ENCODE results near the gene DSCAM. TPM values are rescaled to one million over a fixed set of nuclear protein-coding genes. Genes with fewer than 3 reads are reported as not detected.

DSCAM gene
- total RNA-seq, 1 donor from 2014 or later = 4.4 TPM

GRCh38 chr21:40846103-40846502 is 855 bp downstream of the DSCAM start:
- Mint-ChIP-seq H3K4me1 (ENCODE audit: low read depth, unreplicated experiment) (peaks cover 17% of the 10 kb centered on the region), H3K27ac (ENCODE audit: unreplicated experiment) (no peak overlapping the region), H3K4me3 (ENCODE audit: unreplicated experiment) (peak overlapping the region; percentile 57), H3K36me3 (ENCODE audit: unreplicated experiment) (peaks cover 10% of the 10 kb centered on the region), H3K9me3 (ENCODE audit: unreplicated experiment) (peaks cover 17% of the 10 kb centered on the region), H3K27me3 (ENCODE audit: unreplicated experiment) (peaks cover 8% of the 10 kb centered on the region)
- no peak for TF ChIP-seq CTCF (IDR thresholded peaks at IDR 0.05; ENCODE audit: partially characterized antibody, unreplicated experiment)
- DNase-seq = no peak

- Mint-ChIP-seq H3K27ac (ENCODE audit: unreplicated experiment) (no peak overlapping the region), H3K4me1 (ENCODE audit: low read depth, unreplicated experiment) (peaks cover 18% of the 10 kb centered on the region), H3K36me3 (ENCODE audit: unreplicated experiment) (peaks cover 10% of the 10 kb centered on the region), H3K9me3 (ENCODE audit: unreplicated experiment) (peaks cover 17% of the 10 kb centered on the region), H3K4me3 (ENCODE audit: unreplicated experiment) (peak overlapping the region; percentile 57), H3K27me3 (ENCODE audit: unreplicated experiment) (peaks cover 9% of the 10 kb centered on the region)
- no peak for DNase-seq
- no peak for TF ChIP-seq CTCF (IDR thresholded peaks at IDR 0.05; ENCODE audit: partially characterized antibody, unreplicated experiment)
These were observed 1.4 kb downstream of the DSCAM start for GRCh38 chr21:40845441-40845995.

GRCh38 chr21:40844935-40845334 is 2.0 kb downstream of the DSCAM start:
- Mint-ChIP-seq H3K27ac (ENCODE audit: unreplicated experiment) (no peak overlapping the region), H3K4me1 (ENCODE audit: low read depth, unreplicated experiment) (peaks cover 23% of the 10 kb centered on the region), H3K4me3 (ENCODE audit: unreplicated experiment) (peak overlapping the region; percentile 57), H3K27me3 (ENCODE audit: unreplicated experiment) (peaks cover 9% of the 10 kb centered on the region), H3K36me3 (ENCODE audit: unreplicated experiment) (peaks cover 10% of the 10 kb centered on the region), H3K9me3 (ENCODE audit: unreplicated experiment) (peaks cover 13% of the 10 kb centered on the region)
- no peak for DNase-seq
- TF ChIP-seq CTCF (IDR thresholded peaks at IDR 0.05; ENCODE audit: partially characterized antibody, unreplicated experiment) = no peak

GRCh38 chr21:40842197-40842552 is 4.8 kb downstream of the DSCAM start:
- H3K9me3 Mint-ChIP-seq (ENCODE audit: unreplicated experiment) = peaks cover 7% of the 10 kb centered on the region
- peaks cover 24% of the 10 kb centered on the region for H3K4me1 Mint-ChIP-seq (ENCODE audit: low read depth, unreplicated experiment)
- peaks cover 5% of the 10 kb centered on the region for H3K36me3 Mint-ChIP-seq (ENCODE audit: unreplicated experiment)
- no peak for DNase-seq
- TF ChIP-seq CTCF (IDR thresholded peaks at IDR 0.05; ENCODE audit: partially characterized antibody, unreplicated experiment) = no peak
- H3K27ac Mint-ChIP-seq (ENCODE audit: unreplicated experiment) = peak overlapping the region; percentile 87
- H3K27me3 Mint-ChIP-seq (ENCODE audit: unreplicated experiment) = peaks cover 4% of the 10 kb centered on the region
- H3K4me3 Mint-ChIP-seq (ENCODE audit: unreplicated experiment) = peak overlapping the region; percentile 97

GRCh38 chr21:40841524-40842196 is 5.3 kb downstream of the DSCAM start:
- H3K27me3 Mint-ChIP-seq (ENCODE audit: unreplicated experiment) = peaks cover 4% of the 10 kb centered on the region
- peaks cover 5% of the 10 kb centered on the region for H3K36me3 Mint-ChIP-seq (ENCODE audit: unreplicated experiment)
- peak overlapping the region; percentile 97 for H3K4me3 Mint-ChIP-seq (ENCODE audit: unreplicated experiment)
- H3K4me1 Mint-ChIP-seq (ENCODE audit: low read depth, unreplicated experiment) = peaks cover 24% of the 10 kb centered on the region
- peak overlapping the region; percentile 87 for H3K27ac Mint-ChIP-seq (ENCODE audit: unreplicated experiment)
- peak; percentile 68 for TF ChIP-seq CTCF (IDR thresholded peaks at IDR 0.05; ENCODE audit: partially characterized antibody, unreplicated experiment)
- H3K9me3 Mint-ChIP-seq (ENCODE audit: unreplicated experiment) = peaks cover 5% of the 10 kb centered on the region
- DNase-seq = peak; percentile 87
